Skeletal muscle tissue (tissue), 4 donors: ENCODE results near the gene RNPS1. TPM values are rescaled to one million over a fixed set of nuclear protein-coding genes. Genes with fewer than 3 reads are reported as not detected.
A peak's percentile ranks its signal among the peaks of the same experiment; 100 is the strongest.
"Not testable (repeated sequence)": the region's sequence is repeated elsewhere in the genome, so short reads cannot be mapped to it uniquely, and the experiment has no call there.

ENCODE experiments used
- H3K27ac ChIP-seq: one replicate; pipeline ENCODE4 v1.7.0; 2013; ENCODE audit warnings: mild to moderate bottlenecking, low read depth, low read length, inconsistent platforms
- H3K27me3 ChIP-seq, 3 donors: one replicate each; pipeline ENCODE4 v1.7.0; 2013; ENCODE audit warnings: low read length in 3 of 3; ENCODE audit not compliant: control insufficient read depth in 3 of 3, insufficient read depth in 3 of 3
- H3K36me3 ChIP-seq, 3 donors: one replicate each; pipeline ENCODE4 v1.7.0; 2013; ENCODE audit warnings: low read length in 3 of 3; ENCODE audit not compliant: control insufficient read depth in 3 of 3, insufficient read depth in 3 of 3
- H3K4me1 ChIP-seq, 3 donors: one replicate each; pipeline ENCODE4 v1.7.0; 2013; ENCODE audit warnings: low read length in 3 of 3, mild to moderate bottlenecking in 3 of 3; ENCODE audit not compliant: control insufficient read depth in 3 of 3, insufficient read depth in 3 of 3
- H3K4me3 ChIP-seq, 3 donors: one replicate each; pipeline ENCODE4 v1.7.0; 2013; ENCODE audit warnings: low read length in 3 of 3
- H3K9ac ChIP-seq, 3 donors: one replicate each; pipeline ENCODE4 v1.7.0; 2013; ENCODE audit warnings: low read length in 3 of 3, mild to moderate bottlenecking in 3 of 3, moderate library complexity in 2 of 3, low read depth in 1 of 3
- H3K9me3 ChIP-seq, 3 donors: one replicate each; pipeline ENCODE4 v1.7.0; 2013; ENCODE audit warnings: low read length in 3 of 3; ENCODE audit not compliant: control insufficient read depth in 3 of 3
- total RNA-seq: library from RNA; depleted of rRNA; stranded (reverse); fragments of >200 nt; gene quantifications from one replicate; pipeline ENCODE4 v1.2.3, GENCODE V29; 2014
- donor health status: Osteomylitis.

Gene RNPS1
- total RNA-seq, 1 donor from 2014 or later = 42.3 TPM

DNA sequence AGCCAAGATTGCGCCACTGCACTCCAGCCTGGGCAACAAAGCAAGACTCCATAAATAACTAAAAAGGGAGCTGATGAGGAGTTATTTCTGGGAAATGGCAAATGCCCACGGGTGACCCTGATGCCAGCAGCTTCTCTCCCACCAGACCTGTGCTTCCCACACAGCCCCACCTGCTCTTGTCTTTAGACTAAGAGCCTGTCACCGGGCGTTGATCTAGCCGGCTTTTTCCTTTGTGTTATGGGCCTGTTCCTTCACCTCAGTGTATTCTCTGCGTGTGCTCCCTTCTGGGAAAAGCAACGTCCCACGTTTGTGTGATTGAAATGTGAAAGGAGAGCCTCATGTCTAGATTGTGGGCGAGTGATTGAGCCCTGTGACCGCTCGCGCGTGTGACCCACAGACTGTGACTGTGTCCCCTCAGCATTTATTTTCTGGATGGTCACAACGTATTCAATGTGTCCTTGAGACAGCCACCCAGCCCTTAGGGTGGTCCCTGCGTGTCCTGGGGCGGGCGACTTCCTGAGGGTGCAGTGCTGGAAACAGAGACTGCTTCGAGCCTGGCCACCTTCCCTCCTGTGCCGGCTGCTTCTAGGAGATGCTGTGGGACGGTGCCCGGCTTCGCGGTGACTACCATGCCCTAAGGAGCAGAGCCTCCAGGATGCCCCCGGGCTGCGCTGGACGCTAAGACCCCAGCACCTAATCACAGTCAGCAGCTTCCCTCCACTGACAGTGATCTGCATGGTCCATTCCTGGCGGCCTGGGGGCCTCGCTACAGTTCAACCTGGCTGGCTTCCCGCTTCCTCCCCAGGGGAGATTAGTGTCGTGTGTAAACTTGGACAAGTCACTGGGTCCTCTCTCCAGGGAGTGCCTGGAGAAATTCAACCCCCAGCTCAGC is 7.8 kb upstream of the RNPS1 start:
- H3K9me3 ChIP-seq = no peaks in the 10 kb centered on the region
- H3K27me3 ChIP-seq = no peaks in the 10 kb centered on the region
- peak overlapping the region in 1 of 3 donors; percentile 40 for H3K9ac ChIP-seq
- H3K36me3 ChIP-seq = peaks cover 4 to 18% (median 8%) of the 10 kb centered on the region in 3 donors
- peaks cover 11 to 24% (median 15%) of the 10 kb centered on the region in 3 donors for H3K4me1 ChIP-seq
- no peak overlapping the region for H3K4me3 ChIP-seq
- no peak overlapping the region for H3K27ac ChIP-seq

DNA sequence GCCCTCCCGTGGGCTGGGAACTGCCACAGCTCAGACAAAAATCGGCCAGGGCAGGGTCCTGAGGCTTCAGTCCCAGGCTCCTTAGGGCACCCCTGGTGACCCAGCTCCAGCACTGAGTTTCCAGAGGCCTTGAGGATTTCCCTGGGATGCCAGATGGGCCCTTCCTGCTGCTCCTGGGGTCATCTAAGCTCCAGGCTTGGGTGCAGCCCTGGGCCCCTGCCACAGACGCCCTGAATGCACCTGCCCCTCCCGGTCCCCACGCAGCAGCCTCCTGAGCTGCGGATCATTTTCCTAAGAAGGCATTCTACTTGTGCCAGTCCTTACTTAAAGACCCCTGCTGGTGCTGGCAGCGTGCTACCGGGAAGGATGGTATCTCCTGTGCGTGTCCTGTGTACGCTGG is 6.0 kb upstream of the RNPS1 start:
- H3K27ac ChIP-seq = no peak overlapping the region
- no peaks in the 10 kb centered on the region for H3K27me3 ChIP-seq
- H3K4me1 ChIP-seq = peaks cover 22 to 40% (median 31%) of the 10 kb centered on the region in 3 donors
- no peak overlapping the region for H3K4me3 ChIP-seq
- peak overlapping the region in 1 of 3 donors; percentile 8 for H3K9ac ChIP-seq
- H3K36me3 ChIP-seq = peaks cover 0 to 10% (median 0%) of the 10 kb centered on the region in 3 donors
- no peaks in the 10 kb centered on the region for H3K9me3 ChIP-seq

DNA sequence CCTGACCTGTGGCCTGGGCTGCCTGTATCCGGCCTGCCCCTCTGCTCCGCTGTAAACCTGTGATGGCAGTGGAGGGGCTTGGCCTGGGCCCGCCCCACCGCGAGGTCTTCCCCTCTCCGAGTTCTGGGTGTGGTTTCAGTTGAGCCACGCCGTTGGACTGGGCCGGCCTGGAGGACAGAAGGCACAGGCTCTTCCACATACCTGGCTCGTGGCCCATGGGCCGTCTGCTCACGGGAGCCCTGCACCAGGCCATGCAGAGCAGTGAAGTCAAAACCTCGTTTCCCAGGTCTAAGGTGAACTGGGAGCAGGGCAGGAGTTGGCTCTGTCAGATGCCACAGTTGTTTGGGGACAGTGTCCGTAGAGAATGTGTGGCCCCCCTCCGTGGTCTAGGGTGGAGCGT is 5.6 kb upstream of the RNPS1 start:
- Histone ChIP-seq H3K36me3 (peaks cover 0 to 7% (median 0%) of the 10 kb centered on the region in 3 donors), H3K9ac (peak overlapping the region in 1 of 3 donors; percentile 25), H3K27me3 (no peaks in the 10 kb centered on the region), H3K4me3 (no peak overlapping the region), H3K9me3 (no peaks in the 10 kb centered on the region), H3K27ac (no peak overlapping the region), H3K4me1 (peaks cover 24 to 45% (median 32%) of the 10 kb centered on the region in 3 donors)

DNA sequence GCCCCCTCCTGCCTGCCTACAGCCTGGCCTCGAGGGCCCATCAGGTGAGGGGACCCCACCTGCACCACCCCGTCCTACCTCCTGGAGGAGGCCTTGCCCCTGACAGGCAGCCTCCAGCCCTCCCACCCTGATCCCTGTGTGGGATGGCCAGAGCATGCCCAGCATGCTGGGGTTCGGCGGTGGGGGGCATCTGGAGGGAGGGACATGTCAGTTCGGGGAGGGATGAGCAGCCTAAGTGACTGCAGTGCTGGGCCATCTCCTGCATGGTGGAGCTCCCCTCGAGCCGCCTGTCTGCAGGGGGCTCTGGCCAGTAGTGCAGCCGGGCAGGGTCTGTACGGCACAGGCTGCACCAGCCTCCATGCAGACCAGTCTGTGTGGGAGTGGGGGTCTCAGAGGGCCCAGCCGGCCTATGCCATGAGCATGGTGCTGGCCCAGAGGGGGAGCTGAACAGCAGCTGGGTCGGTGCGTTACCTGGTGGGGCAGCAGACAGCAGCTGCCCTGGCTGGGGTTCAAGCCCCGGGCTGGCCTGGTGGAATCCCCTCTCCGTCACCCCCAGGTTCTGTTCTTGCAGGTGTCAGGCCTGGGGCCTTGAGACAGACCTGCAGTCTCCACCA is 4.0 kb upstream of the RNPS1 start:
- Histone ChIP-seq H3K4me1 (peaks cover 25 to 52% (median 35%) of the 10 kb centered on the region in 3 donors), H3K27ac (no peak overlapping the region), H3K9ac (no peak overlapping the region), H3K36me3 (peaks cover 0 to 3% (median 0%) of the 10 kb centered on the region in 3 donors), H3K9me3 (no peaks in the 10 kb centered on the region), H3K27me3 (no peaks in the 10 kb centered on the region), H3K4me3 (no peak overlapping the region)

DNA sequence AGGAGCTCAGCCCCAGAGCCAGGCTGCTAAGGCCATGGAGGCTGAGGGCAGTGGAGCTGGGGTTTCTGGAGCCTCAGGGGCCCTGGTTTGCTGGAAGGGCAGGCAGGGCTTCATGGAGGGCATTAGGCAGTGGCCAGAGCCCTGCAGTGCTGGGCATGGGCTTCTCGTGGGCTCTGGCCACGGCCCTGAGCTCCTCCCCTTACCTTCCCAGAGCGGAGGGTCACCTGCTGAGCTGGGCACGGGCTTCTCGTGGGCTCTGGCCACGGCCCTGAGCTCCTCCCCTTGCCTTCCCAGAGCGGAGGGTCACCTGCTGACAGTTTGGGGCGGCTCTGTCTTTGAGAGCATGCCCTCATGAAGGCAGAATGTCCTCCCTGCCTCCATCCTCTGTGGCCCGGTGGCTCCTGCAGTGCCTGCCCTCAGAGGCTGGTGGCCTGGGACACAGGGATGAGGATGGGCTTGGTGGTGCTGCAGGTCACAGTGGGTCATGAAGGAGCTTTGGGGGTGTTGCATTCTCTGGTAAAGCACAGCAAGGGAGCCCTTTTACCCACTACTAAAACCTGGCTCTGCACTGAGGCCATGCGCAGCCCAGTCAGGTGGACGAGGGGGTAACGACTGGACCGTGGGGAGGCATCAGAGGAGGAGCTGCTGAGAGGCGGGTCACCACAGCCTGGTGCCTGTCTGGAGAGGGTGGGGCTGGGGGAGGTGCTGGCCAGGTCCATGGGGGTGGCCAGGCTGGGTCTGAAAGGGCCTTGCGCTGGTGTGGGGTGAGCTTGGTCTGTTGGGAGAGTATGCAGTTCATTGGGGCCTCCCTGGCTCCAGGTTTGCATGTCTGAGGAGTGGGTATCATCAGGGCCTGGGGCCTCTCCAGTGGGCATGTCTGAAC is 2.9 kb upstream of the RNPS1 start:
- Histone ChIP-seq H3K36me3 (peaks cover 0 to under 1% (median 0%) of the 10 kb centered on the region in 3 donors), H3K9ac (peak overlapping the region in 1 of 3 donors; percentile 40), H3K9me3 (no peaks in the 10 kb centered on the region), H3K27me3 (no peaks in the 10 kb centered on the region), H3K4me3 (no peak overlapping the region), H3K4me1 (peaks cover 22 to 48% (median 33%) of the 10 kb centered on the region in 3 donors), H3K27ac (no peak overlapping the region)

DNA sequence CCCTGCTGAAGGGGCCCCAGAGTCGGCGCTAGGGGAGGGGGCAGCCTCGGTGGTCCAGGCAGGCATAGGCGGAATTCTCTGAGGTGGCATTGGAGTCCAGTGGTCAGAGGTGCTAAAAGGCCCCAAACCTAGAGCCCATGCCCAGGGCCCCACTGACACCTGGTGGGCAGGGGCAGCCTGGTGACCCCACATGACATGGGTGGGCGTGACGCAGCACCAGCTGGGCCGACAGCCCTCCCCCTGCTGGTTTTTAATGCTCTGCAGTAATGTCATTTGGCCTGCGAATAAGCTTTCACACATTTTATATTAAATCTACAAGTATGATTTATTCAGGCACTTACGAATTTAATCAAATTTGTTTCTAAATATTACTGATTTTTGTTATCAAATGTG is 2.1 kb upstream of the RNPS1 start:
- H3K4me1 ChIP-seq = peaks cover 22 to 45% (median 30%) of the 10 kb centered on the region in 3 donors
- H3K4me3 ChIP-seq = no peak overlapping the region
- no peaks in the 10 kb centered on the region for H3K36me3 ChIP-seq
- no peak overlapping the region for H3K27ac ChIP-seq
- no peaks in the 10 kb centered on the region for H3K9me3 ChIP-seq
- H3K27me3 ChIP-seq = no peaks in the 10 kb centered on the region
- H3K9ac ChIP-seq = peak overlapping the region; percentile 10 to 97 (median 84)

DNA sequence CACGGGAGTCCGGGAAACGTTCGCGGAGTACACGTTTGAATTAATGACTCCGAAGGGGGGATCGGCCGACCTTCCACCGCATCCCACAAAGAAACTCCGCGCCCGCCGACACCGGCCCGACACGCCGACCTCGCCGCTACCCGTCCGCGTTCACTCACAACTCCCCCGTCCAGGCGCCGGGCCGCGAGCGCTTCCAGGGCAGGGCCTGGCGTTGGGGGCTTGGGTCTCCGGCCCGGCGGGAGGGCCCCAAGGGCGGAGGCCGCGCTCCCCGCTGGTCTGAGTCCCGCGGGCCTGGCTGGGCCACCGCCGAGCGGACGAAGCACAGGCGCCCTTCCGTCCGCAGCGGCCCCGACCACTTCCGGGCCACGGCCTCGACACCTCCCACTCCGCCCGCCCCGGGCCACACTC is 417 bp downstream of the RNPS1 start:
- Histone ChIP-seq H3K4me1 (peaks cover 22 to 44% (median 36%) of the 10 kb centered on the region in 3 donors), H3K9ac (peak overlapping the region; percentile 84 to 98 (median 97)), H3K27ac (peak overlapping the region; percentile 95), H3K4me3 (peak overlapping the region; percentile 91 to 98 (median 96)), H3K36me3 (peaks cover 15 to 19% (median 16%) of the 10 kb centered on the region in 3 donors)
- not testable (repeated sequence) for H3K27me3 ChIP-seq, H3K9me3 ChIP-seq

GRCh38 chr16:2266887-2267286 is 1.0 kb downstream of the RNPS1 start:
- not testable (repeated sequence) for H3K9me3 ChIP-seq, H3K27me3 ChIP-seq
- peak overlapping the region; percentile 76 to 97 (median 84) for H3K9ac ChIP-seq
- peak overlapping the region; percentile 95 for H3K27ac ChIP-seq
- H3K4me1 ChIP-seq = peaks cover 22 to 38% (median 36%) of the 10 kb centered on the region in 3 donors
- H3K36me3 ChIP-seq = peaks cover 21 to 26% (median 23%) of the 10 kb centered on the region in 3 donors
- H3K4me3 ChIP-seq = peak overlapping the region; percentile 63 to 98 (median 91)

- Histone ChIP-seq H3K4me1 (peaks cover 9 to 20% (median 11%) of the 10 kb centered on the region in 3 donors), H3K36me3 (peaks cover 36 to 41% (median 38%) of the 10 kb centered on the region in 3 donors)
Observed at GRCh38 chr16:2263026-2263425, 4.9 kb downstream of the RNPS1 start.

More at GRCh38 chr16:2263026-2263425, 4.9 kb downstream of the RNPS1 start:
- not testable (repeated sequence) for H3K9ac ChIP-seq, H3K4me3 ChIP-seq, H3K9me3 ChIP-seq, H3K27ac ChIP-seq, H3K27me3 ChIP-seq
